Measurements from ENCODE around the gene B4GALT2.

Gene B4GALT2

DNA sequence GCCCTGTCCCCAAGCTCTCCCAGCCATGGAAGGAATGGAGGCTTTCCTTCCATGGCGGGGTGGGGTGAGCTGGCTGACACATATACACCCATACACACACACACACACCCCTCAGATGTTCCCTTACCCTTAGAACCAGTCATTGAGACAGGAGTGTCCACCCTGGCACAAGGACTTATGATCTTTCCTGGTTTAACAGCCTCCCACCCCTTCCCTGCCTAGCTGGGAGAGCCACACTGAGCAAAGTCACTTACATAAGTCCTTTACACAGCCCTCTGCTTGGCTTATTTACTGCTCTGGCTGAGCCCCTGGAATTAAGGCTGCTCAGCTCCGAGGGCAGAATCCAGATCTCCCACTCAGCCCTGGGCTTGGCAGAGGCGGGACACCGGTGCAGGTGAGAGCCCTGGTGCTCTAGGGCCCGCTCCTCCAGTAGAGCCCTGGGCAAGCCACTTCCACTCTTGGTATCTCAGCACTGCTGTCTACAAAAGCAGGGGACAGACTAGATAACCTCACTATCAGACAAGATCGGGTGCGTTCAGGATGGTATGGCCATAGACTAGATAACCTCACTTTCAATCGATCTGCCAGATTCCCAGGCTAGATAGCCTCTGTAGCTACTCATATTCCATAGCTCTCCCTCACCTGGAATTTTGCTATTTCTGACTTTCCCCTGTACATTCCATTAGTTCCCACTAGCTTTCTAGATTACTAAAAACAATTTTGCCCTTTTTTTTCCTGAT is 35.5 kb downstream of the B4GALT2 start:
- DNase-seq (ENCODE audit: low read depth), result no peak
- TF ChIP-seq, protein P1, sequence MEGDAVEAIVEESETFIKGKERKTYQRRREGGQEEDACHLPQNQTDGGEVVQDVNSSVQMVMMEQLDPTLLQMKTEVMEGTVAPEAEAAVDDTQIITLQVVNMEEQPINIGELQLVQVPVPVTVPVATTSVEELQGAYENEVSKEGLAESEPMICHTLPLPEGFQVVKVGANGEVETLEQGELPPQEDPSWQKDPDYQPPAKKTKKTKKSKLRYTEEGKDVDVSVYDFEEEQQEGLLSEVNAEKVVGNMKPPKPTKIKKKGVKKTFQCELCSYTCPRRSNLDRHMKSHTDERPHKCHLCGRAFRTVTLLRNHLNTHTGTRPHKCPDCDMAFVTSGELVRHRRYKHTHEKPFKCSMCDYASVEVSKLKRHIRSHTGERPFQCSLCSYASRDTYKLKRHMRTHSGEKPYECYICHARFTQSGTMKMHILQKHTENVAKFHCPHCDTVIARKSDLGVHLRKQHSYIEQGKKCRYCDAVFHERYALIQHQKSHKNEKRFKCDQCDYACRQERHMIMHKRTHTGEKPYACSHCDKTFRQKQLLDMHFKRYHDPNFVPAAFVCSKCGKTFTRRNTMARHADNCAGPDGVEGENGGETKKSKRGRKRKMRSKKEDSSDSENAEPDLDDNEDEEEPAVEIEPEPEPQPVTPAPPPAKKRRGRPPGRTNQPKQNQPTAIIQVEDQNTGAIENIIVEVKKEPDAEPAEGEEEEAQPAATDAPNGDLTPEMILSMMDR (IDR thresholded peaks at IDR 0.05; ENCODE audit: low read length, missing control alignments), result no peak
- H3K4me3 ChIP-seq (replicated peaks; ENCODE audit: low read depth, low read length), result no peak overlapping the region

DNA sequence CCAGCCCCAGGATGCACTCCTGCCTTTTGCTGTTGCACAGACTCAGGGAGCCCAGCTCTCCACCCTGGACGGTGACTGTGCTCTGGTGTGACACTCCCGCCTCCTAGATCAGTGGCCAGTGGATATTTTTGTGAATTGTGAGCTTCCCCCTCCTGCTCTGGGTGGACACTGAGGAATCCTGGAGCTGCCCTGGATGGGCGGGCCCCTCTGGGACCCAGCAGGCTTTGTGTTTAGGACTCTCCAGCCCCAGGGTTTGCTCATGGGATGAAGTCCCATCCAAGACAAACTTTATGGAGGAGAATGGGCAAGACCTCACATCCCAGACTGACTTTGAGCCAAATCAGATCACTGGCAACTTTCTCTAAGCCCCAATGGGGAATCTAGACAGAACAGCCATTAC is 36.2 kb downstream of the B4GALT2 start:
- TF ChIP-seq, protein P1 (IDR thresholded peaks at IDR 0.05; ENCODE audit: low read length, missing control alignments), result no peak
- no peak overlapping the region for H3K4me3 ChIP-seq (replicated peaks; ENCODE audit: low read depth, low read length)
- no peak for DNase-seq (ENCODE audit: low read depth)

DNA sequence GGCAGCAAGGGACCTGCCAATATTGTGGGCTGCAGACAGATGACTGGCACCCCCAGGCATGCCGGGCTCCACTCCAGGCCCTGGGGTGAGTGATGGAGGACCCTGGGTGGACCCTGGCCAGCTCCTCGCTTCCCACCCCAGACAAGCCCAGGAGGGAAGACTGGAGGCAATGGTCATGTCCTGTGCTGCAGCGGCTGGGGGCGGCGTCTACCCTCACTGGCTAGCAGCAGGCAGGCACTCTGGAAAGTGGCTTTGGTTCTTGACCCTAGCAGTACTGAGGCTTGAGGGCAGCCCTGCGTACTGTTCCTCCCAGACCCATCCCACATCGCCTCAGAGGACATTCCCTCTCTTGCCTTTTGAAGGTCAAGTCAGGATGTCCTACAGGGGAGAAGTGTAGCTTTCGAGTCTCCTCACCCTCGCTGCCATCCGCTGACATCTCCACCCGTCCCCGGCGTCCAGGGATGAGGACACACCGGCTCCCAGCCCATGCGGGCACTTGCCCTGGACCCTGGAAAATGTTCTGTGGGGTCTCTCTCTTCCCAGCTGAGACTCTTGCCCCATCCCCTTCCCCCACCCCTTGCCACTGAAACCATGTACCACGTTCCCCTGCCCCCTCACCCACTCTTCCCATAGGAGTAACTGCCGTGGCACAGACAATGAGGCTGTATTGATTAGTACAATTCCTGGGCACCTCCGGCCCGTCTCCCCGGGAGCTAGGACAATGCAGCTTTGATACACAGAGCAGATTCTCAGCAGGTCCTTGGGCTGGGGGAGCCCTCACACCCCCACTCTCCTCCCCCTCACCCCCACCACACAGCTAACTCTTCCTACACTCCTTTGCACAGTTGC is 37.3 kb downstream of the B4GALT2 start:
- no peak overlapping the region for H3K4me3 ChIP-seq (replicated peaks; ENCODE audit: low read depth, low read length)
- TF ChIP-seq, protein P1 (IDR thresholded peaks at IDR 0.05; ENCODE audit: low read length, missing control alignments), result no peak
- no peak for DNase-seq (ENCODE audit: low read depth)

DNA sequence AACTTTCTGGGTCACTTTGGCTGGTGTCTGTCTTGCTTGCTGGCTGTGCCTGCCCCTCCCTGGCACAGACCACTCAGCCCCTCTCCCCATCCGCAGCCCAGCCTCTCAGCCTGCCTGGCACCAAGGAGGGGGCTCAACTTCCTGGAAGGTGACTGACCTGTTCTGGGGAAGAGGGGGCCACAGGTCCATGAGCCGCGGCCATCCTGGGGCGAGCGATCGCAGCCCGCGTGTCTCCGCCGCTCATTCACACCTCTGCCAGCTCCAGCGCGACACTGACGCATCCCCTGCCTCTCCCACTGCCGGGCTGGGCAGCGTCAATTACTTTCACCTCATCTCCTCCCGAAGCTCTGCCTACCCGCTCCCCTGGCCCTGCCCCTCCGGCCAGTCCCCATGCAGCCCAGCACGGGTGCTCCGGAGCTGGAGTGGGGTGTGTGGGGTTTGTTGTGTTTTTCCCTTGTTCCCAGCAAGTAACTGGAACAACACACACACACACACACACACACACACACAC is 37.9 kb downstream of the B4GALT2 start:
- TF ChIP-seq, protein P1 (IDR thresholded peaks at IDR 0.05; ENCODE audit: low read length, missing control alignments), result no peak
- H3K4me3 ChIP-seq (replicated peaks; ENCODE audit: low read depth, low read length), result no peak overlapping the region
- DNase-seq (ENCODE audit: low read depth), result no peak

DNA sequence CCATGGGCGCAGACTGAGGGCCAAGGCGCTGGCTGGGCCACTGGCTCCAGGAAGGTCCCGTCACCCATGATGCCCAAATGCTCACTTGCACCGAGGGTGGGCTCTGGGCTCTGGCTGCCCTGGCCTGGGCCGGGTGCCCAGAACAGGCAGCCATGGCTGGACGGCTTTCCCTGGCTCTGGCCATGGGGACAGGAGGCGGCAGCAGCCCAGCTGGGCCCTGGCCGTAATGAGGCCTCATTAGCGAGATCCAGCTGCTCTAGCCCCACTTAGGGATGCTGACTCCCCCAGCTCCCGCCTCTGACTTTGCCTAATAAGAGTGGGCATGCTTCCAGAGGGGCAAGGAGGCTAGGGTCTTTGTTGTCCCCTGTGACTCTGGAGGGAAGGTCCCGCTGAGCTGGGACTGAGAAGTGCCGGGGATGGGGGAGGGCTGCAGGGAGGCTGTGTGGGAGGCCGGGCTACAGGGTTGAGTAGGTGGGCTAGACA is 40.5 kb downstream of the B4GALT2 start:
- no peak overlapping the region for H3K4me3 ChIP-seq (replicated peaks; ENCODE audit: low read depth, low read length)
- DNase-seq (ENCODE audit: low read depth), result no peak
- TF ChIP-seq, protein P1 (IDR thresholded peaks at IDR 0.05; ENCODE audit: low read length, missing control alignments), result no peak

DNA sequence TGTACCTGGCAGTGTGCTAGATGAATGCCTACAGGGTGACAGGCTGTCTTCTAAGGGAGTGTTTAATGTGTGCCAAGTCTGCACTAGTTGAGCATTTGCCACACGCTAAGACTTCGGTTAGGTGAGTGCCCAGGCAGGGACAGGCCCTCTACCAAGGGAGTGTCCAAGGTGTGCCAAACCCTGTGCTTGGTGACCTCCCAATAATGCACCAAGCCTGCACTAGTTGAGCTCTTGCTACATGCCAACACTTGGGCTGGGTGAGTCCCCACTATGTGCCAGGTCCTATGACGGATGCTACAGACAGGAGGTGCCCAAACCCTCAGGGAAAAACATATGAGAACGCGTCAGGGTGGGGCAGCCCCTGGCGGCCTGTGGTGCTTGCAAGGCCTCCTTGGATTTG is 41.5 kb downstream of the B4GALT2 start:
- no peak for DNase-seq (ENCODE audit: low read depth)
- TF ChIP-seq, protein P1 (IDR thresholded peaks at IDR 0.05; ENCODE audit: low read length, missing control alignments), result no peak
- H3K4me3 ChIP-seq (replicated peaks; ENCODE audit: low read depth, low read length), result no peak overlapping the region

All from fibroblast of pulmonary artery (primary cell).